ENCODE data around the gene IFNLR1. TPM values are rescaled to one million over a fixed set of nuclear protein-coding genes. Genes with fewer than 3 reads are reported as not detected.

The IFNLR1 gene
- total RNA-seq, 1 experiment from 2014 or later = 9.6 TPM

DNA sequence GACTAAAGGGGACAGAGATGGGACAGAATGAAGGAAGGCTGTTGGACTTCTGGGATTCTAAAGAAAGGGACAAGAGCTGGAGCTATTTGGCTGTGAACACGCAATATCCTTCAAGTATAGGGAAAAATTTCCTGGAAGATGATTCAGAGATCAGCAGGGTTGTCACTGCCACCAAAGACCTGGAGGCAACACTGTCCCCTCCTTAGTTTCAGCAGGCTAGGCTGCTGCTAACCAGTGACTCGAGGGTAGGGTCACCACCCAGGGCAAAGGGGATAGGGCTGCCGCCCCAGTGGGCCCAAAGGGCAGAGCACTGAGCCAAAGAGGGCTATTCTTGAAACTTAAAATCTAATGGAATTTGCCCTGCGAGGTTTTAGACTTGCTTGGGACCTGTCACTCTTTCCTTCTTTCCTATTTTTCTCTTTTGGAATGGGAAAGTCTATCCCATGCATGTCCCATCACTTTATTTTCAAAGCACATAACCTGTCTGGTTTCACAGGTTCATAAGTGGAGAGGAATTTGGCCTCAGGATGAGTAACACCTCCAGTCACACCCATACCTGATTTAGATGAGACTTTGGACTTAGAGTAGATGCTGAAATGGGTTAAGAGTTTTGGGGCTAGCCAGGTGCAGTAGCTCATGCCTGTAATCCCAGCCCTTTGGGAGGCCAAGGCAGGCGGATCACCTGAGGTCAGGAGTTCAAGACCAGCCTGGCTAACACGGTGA lies 11.9 kb downstream of the IFNLR1 start:
- no peak overlapping the region for H3K4me2 ChIP-seq (ENCODE audit: insufficient read depth, insufficient read length, low read length)
- TF ChIP-seq CTCF (conservative IDR thresholded peaks at IDR 0.05) = no peak

More for the DNA sequence above, 11.9 kb downstream of the IFNLR1 start:
- Histone ChIP-seq H4K91ac (ENCODE audit: insufficient read length, low read depth, low read length) (no peak overlapping the region), H3K27me3 (ENCODE audit: insufficient read depth, low read length) (no peaks in the 10 kb centered on the region), H3K4me1 (ENCODE audit: insufficient read depth, low read length) (no peaks in the 10 kb centered on the region), H3K56ac (ENCODE audit: insufficient read length, low read depth, low read length) (no peak overlapping the region), H3K27ac (ENCODE audit: insufficient read length, low read depth, low read length) (no peak overlapping the region), H3K18ac (ENCODE audit: insufficient read length, low read depth, low read length) (no peak overlapping the region), H2AK5ac (ENCODE audit: insufficient read length, low read length) (no peak overlapping the region), H4K20me1 (ENCODE audit: control insufficient read depth, insufficient read depth, insufficient read length) (no peaks in the 10 kb centered on the region), H3K4ac (ENCODE audit: low read depth, low read length) (no peak overlapping the region), H2BK15ac (ENCODE audit: low read depth, low read length) (no peak overlapping the region), H4K5ac (ENCODE audit: insufficient read length, low read depth, low read length) (no peak overlapping the region), H3K23me2 (ENCODE audit: insufficient read length, low read depth, low read length, poor library complexity, severe bottlenecking) (no peaks in the 10 kb centered on the region), H3K9me3 (ENCODE audit: control insufficient read depth, low read depth, low read length) (no peaks in the 10 kb centered on the region), H2BK5ac (ENCODE audit: insufficient read length, low read length) (no peak overlapping the region), H3K23ac (ENCODE audit: insufficient read length, low read depth, low read length) (no peak overlapping the region), H2BK120ac (ENCODE audit: low read depth, low read length, poor library complexity, severe bottlenecking) (no peak overlapping the region), H3K9ac (ENCODE audit: extremely low read depth, insufficient read length, low read length) (no peak overlapping the region), H3K79me1 (ENCODE audit: insufficient read depth, low read depth, low read length, poor library complexity, severe bottlenecking) (no peaks in the 10 kb centered on the region), H4K8ac (replicated peaks; ENCODE audit: insufficient read length, low read depth, low read length) (no peak overlapping the region), H3T11ph (ENCODE audit: low read length) (no peak overlapping the region), H2BK20ac (ENCODE audit: low read depth, low read length, poor library complexity, severe bottlenecking) (no peak overlapping the region), H2AFZ (ENCODE audit: low read length) (no peak overlapping the region), H3K14ac (ENCODE audit: insufficient read depth, low read length) (no peak overlapping the region), H3K79me2 (ENCODE audit: insufficient read depth, low read length) (no peaks in the 10 kb centered on the region), H2BK12ac (ENCODE audit: insufficient read length, low read depth, low read length) (no peak overlapping the region)
- DNase-seq = no peak
- Mint-ChIP-seq H3K4me3 (no peak overlapping the region), H3K36me3 (ENCODE audit: insufficient read depth in 1 of 3, low read depth in 3 of 3) (peaks cover 4 to 26% (median 17%) of the 10 kb centered on the region in 3 experiments; a peak in 6 of 7 replicates), H3K4me1 (peaks cover 6% of the 10 kb centered on the region in 2 experiments; a peak in 3 of 4 replicates), H3K9me3 (no peaks in the 10 kb centered on the region; a peak in 3 of 5 replicates), H3K27me3 (ENCODE audit: low read depth) (no peaks in the 10 kb centered on the region), H3K27ac (no peak overlapping the region)
- WGBS (ENCODE audit: extremely low coverage, insufficient read length, low lambda C conversion rate) = no CpG with 5 or more reads among the region's 6 CpGs

All from H9 (cell line).